Ovary (tissue), 3 donors: Measurements from ENCODE around the gene SPRN.

ENCODE experiments used
- CTCF ChIP-seq, 3 donors: fragments of 450-650 bp in 2 of 3; fragments of 200-600 bp in 1 of 3; IDR thresholded peaks; one replicate each; pipeline versions ENCODE4 v1.5.1 to v1.8.0; 2016 to 2022; ENCODE audit warnings: antibody characterized with exemption in 3 of 3, mild to moderate bottlenecking in 1 of 3
- EP300 ChIP-seq: sonication (generic); formaldehyde crosslinking; IDR thresholded peaks from one replicate; pipeline ENCODE4 v1.6.1; 2017; ENCODE audit warnings: antibody characterized with exemption
- POLR2A ChIP-seq: fragments of 450-650 bp; IDR thresholded peaks from one replicate; pipeline ENCODE4 v1.6.1; 2017; ENCODE audit warnings: antibody characterized with exemption, mild to moderate bottlenecking, moderate library complexity
- donor health status: DM: no; HTN: no; CAD: no.

GRCh38 chr10:133420028-133420427 is 4.4 kb downstream of the SPRN start:
- TF ChIP-seq CTCF (IDR thresholded peaks at IDR 0.05) (no peak), POLR2A (no peak), EP300 (no peak)
